ENCODE measurements around the gene SPTB.

SPTB gene

GRCh38 chr14:64703395-64704142, 176.1 kb downstream of the SPTB start:
- no peak overlapping the region for H3K4me3 ChIP-seq (ENCODE audit: low read length)
- no peak overlapping the region for H3K27ac ChIP-seq (ENCODE audit: low read length)

GRCh38 chr14:64702493-64703394, 177.0 kb downstream of the SPTB start:
- TF ChIP-seq CTCF (IDR thresholded peaks at IDR 0.05; ENCODE audit: low read depth, low read length), result no peak
- no peak for TF ChIP-seq EZH2phosphoT487 (IDR thresholded peaks at IDR 0.05; ENCODE audit: low read depth)
- Histone ChIP-seq H3K9ac (ENCODE audit: low read length) (no peak overlapping the region), H3K27me3 (ENCODE audit: low read depth, low read length) (peaks cover 17% of the 10 kb centered on the region), H3K4me1 (ENCODE audit: low read length) (peaks cover 12% of the 10 kb centered on the region), H3K36me3 (replicated peaks; ENCODE audit: low read depth, low read length) (no peaks in the 10 kb centered on the region), H2AFZ (ENCODE audit: low read depth, low read length) (no peak overlapping the region), H3K79me2 (ENCODE audit: low read length) (no peaks in the 10 kb centered on the region), H3K4me3 (ENCODE audit: low read length) (no peak overlapping the region), H4K20me1 (ENCODE audit: insufficient read depth, low read length) (no peaks in the 10 kb centered on the region), H3K9me3 (ENCODE audit: insufficient read depth, low read length) (no peaks in the 10 kb centered on the region), H3K4me2 (ENCODE audit: low read length) (no peak overlapping the region), H3K27ac (ENCODE audit: low read length) (no peak overlapping the region)

More at GRCh38 chr14:64703395-64704142, 176.1 kb downstream of the SPTB start:
- H3K4me2 ChIP-seq (ENCODE audit: low read length), result no peak overlapping the region
- H3K4me1 ChIP-seq (ENCODE audit: low read length), result peaks cover 11% of the 10 kb centered on the region
- peaks cover 17% of the 10 kb centered on the region for H3K27me3 ChIP-seq (ENCODE audit: low read depth, low read length)
- no peaks in the 10 kb centered on the region for H3K9me3 ChIP-seq (ENCODE audit: insufficient read depth, low read length)
- TF ChIP-seq CTCF (IDR thresholded peaks at IDR 0.05; ENCODE audit: low read depth, low read length) (no peak), EZH2phosphoT487 (IDR thresholded peaks at IDR 0.05; ENCODE audit: low read depth) (no peak)
- no peaks in the 10 kb centered on the region for H4K20me1 ChIP-seq (ENCODE audit: insufficient read depth, low read length)
- no peaks in the 10 kb centered on the region for H3K79me2 ChIP-seq (ENCODE audit: low read length)
- no peak overlapping the region for H2AFZ ChIP-seq (ENCODE audit: low read depth, low read length)
- H3K9ac ChIP-seq (ENCODE audit: low read length), result no peak overlapping the region
- no peaks in the 10 kb centered on the region for H3K36me3 ChIP-seq (replicated peaks; ENCODE audit: low read depth, low read length)

GRCh38 chr14:64701660-64702059, 178.0 kb downstream of the SPTB start:
- H3K27me3 ChIP-seq (ENCODE audit: low read depth, low read length), result peaks cover 17% of the 10 kb centered on the region
- H3K4me1 ChIP-seq (ENCODE audit: low read length), result peaks cover 12% of the 10 kb centered on the region
- no peak overlapping the region for H3K4me2 ChIP-seq (ENCODE audit: low read length)
- TF ChIP-seq EZH2phosphoT487 (IDR thresholded peaks at IDR 0.05; ENCODE audit: low read depth) (no peak), CTCF (IDR thresholded peaks at IDR 0.05; ENCODE audit: low read depth, low read length) (no peak)
- H3K36me3 ChIP-seq (replicated peaks; ENCODE audit: low read depth, low read length), result no peaks in the 10 kb centered on the region
- no peak overlapping the region for H3K9ac ChIP-seq (ENCODE audit: low read length)
- no peak overlapping the region for H3K4me3 ChIP-seq (ENCODE audit: low read length)
- no peak overlapping the region for H3K27ac ChIP-seq (ENCODE audit: low read length)
- no peak overlapping the region for H2AFZ ChIP-seq (ENCODE audit: low read depth, low read length)
- no peaks in the 10 kb centered on the region for H3K9me3 ChIP-seq (ENCODE audit: insufficient read depth, low read length)
- no peaks in the 10 kb centered on the region for H4K20me1 ChIP-seq (ENCODE audit: insufficient read depth, low read length)
- H3K79me2 ChIP-seq (ENCODE audit: low read length), result no peaks in the 10 kb centered on the region

GRCh38 chr14:64700894-64701293, 178.8 kb downstream of the SPTB start:
- TF ChIP-seq EZH2phosphoT487 (IDR thresholded peaks at IDR 0.05; ENCODE audit: low read depth), result no peak
- TF ChIP-seq CTCF (IDR thresholded peaks at IDR 0.05; ENCODE audit: low read depth, low read length), result no peak
- H3K4me2 ChIP-seq (ENCODE audit: low read length), result no peak overlapping the region
- H3K27ac ChIP-seq (ENCODE audit: low read length), result no peak overlapping the region
- H3K36me3 ChIP-seq (replicated peaks; ENCODE audit: low read depth, low read length), result no peaks in the 10 kb centered on the region
- H3K79me2 ChIP-seq (ENCODE audit: low read length), result no peaks in the 10 kb centered on the region
- H3K4me3 ChIP-seq (ENCODE audit: low read length), result no peak overlapping the region
- H3K9ac ChIP-seq (ENCODE audit: low read length), result no peak overlapping the region
- H3K27me3 ChIP-seq (ENCODE audit: low read depth, low read length), result peaks cover 17% of the 10 kb centered on the region
- no peak overlapping the region for H2AFZ ChIP-seq (ENCODE audit: low read depth, low read length)
- no peaks in the 10 kb centered on the region for H3K9me3 ChIP-seq (ENCODE audit: insufficient read depth, low read length)
- no peaks in the 10 kb centered on the region for H4K20me1 ChIP-seq (ENCODE audit: insufficient read depth, low read length)
- H3K4me1 ChIP-seq (ENCODE audit: low read length), result peaks cover 12% of the 10 kb centered on the region
